Measurements from ENCODE around the gene PET100.
A peak's percentile ranks its signal among the peaks of the same experiment; 100 is the strongest.

PET100 gene

DNA sequence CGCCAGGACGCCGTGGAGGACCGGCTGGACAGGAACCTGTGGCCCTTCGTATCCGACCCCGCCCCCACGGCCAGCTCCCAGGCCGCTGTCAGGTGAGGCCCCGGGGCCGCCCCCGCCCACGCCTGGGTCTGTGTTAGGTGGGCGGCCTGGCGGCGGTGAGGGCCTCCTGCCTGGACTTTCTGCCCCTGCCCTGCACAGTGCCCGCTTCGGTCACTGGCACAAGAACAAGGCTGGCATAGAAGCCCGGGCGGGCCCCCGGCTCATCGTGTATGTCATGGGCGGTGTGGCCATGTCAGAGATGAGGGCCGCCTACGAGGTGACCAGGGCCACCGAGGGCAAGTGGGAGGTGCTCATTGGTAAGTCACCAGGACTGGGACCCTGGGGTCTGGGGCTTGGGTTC, 17.6 kb downstream of the PET100 start:
- TF ChIP-seq, protein P1, sequence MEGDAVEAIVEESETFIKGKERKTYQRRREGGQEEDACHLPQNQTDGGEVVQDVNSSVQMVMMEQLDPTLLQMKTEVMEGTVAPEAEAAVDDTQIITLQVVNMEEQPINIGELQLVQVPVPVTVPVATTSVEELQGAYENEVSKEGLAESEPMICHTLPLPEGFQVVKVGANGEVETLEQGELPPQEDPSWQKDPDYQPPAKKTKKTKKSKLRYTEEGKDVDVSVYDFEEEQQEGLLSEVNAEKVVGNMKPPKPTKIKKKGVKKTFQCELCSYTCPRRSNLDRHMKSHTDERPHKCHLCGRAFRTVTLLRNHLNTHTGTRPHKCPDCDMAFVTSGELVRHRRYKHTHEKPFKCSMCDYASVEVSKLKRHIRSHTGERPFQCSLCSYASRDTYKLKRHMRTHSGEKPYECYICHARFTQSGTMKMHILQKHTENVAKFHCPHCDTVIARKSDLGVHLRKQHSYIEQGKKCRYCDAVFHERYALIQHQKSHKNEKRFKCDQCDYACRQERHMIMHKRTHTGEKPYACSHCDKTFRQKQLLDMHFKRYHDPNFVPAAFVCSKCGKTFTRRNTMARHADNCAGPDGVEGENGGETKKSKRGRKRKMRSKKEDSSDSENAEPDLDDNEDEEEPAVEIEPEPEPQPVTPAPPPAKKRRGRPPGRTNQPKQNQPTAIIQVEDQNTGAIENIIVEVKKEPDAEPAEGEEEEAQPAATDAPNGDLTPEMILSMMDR (IDR thresholded peaks at IDR 0.05; ENCODE audit: low read depth, low read length, missing control alignments) = no peak
- Histone ChIP-seq H3K27ac (no peak overlapping the region), H3K27me3 (replicated peaks) (no peaks in the 10 kb centered on the region), H3K36me3 (replicated peaks) (no peaks in the 10 kb centered on the region), H3K4me3 (ENCODE audit: low read depth, low read length) (no peak overlapping the region)
- no peak for DNase-seq
- in situ Hi-C loops (cut with HindIII; ENCODE audit: low pct_ligation_motif_present, low sequenced_read_pairs) = no loop called here

DNA sequence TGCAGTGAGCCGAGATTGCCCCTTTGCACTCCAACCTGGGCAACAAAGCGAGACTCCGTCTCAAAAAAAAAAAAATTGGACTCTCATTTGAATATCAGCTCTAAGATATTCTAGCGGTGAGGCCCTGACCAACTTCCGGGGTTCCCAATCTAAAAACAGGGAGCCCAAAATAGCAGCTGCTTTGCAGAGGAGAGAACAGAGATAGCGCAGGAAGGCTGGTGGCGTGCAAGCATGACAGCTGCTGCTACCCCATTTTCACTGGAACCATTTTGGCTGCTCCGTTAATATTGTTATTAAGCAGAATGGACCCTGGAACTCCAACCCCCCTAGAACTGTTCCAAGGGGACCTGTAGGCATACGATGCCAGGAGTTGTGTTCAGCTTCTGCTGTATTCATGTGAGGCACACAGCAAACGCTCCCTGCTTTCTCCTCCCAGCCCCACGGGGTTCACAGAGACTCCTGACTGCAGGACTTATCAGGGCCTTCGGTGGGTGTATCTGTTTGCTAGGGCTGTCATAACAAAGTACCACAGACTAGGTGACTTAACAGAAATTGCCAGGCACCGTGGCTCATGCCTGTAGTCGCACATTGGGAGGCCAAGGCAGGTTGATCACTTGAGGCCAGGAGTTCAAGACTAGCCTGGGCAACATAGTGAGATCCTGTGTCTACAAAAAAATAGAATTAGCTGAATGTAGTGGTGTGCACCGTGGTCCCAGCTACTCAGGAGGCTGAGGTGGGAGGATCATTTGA, 18.8 kb downstream of the PET100 start:
- TF ChIP-seq, protein P1 (IDR thresholded peaks at IDR 0.05; ENCODE audit: low read depth, low read length, missing control alignments) = no peak
- DNase-seq = no peak
- no peak overlapping the region for H3K4me3 ChIP-seq (ENCODE audit: low read depth, low read length)
- H3K27ac ChIP-seq = no peak overlapping the region
- no peaks in the 10 kb centered on the region for H3K36me3 ChIP-seq (replicated peaks)
- in situ Hi-C loops (cut with HindIII; ENCODE audit: low pct_ligation_motif_present, low sequenced_read_pairs) = no loop called here
- no peaks in the 10 kb centered on the region for H3K27me3 ChIP-seq (replicated peaks)

DNA sequence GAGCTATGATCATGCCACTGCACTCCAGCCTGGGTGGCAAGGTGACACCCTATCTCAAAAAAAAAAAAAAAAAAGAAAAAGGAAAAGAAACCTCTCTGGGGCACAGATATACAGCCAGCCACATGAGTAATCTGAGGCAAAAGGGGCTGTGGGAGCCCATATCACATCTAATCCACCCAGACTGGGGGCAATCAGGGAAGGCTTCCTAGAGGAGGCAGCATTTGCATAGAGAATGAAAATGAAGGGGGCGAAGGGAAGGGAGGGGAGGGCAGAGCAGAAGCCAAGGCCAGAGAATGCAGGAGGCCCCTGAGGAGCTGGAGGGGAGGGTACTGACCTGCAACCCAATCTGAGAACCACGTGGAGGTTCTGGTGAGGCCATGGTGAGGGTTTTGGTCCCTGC, 20.6 kb downstream of the PET100 start:
- no peak overlapping the region for H3K27ac ChIP-seq

DNA sequence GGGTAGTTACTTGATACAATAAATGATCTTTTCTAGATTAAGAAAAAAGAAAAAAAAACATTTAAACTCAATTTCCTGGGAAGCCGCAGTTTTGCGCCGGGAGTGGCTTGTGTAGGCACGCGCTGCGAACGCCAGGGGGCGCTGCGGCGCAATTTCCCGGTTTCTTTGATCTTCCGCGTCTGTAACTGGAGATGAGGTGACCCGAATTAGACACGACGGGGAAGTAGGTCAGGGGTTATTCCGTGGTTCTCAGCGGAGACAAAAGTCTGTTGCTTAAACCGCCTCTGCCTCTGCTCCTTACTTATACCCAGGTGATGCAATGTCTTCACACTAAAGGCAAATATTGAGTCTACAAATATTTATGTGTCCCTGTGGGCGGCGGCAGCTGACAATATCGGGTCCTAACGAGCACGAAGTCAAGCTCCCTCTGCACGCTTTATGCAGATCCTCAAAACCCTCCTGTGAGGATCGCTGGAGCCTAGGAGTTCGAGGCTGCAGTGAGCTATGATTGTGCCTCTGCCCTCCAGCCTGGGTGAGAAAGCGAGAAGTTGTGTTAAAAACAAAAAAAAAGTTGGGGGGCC, 22.6 kb downstream of the PET100 start:
- DNase-seq = peak; percentile 56
- no peaks in the 10 kb centered on the region for H3K36me3 ChIP-seq (replicated peaks)
- H3K27me3 ChIP-seq (replicated peaks) = no peaks in the 10 kb centered on the region
- H3K27ac ChIP-seq = no peak overlapping the region
- H3K4me3 ChIP-seq (ENCODE audit: low read depth, low read length) = peak overlapping the region; percentile 20
- TF ChIP-seq, protein P1 (IDR thresholded peaks at IDR 0.05; ENCODE audit: low read depth, low read length, missing control alignments) = peak; percentile 98
- in situ Hi-C loops (cut with HindIII; ENCODE audit: low pct_ligation_motif_present, low sequenced_read_pairs) = no loop called here

More for the DNA sequence above, 20.6 kb downstream of the PET100 start:
- TF ChIP-seq, protein P1 (IDR thresholded peaks at IDR 0.05; ENCODE audit: low read depth, low read length, missing control alignments) = no peak
- Histone ChIP-seq H3K4me3 (ENCODE audit: low read depth, low read length) (no peak overlapping the region), H3K27me3 (replicated peaks) (no peaks in the 10 kb centered on the region), H3K36me3 (replicated peaks) (no peaks in the 10 kb centered on the region)
- in situ Hi-C loops (cut with HindIII; ENCODE audit: low pct_ligation_motif_present, low sequenced_read_pairs) = no loop called here
- no peak for DNase-seq

DNA sequence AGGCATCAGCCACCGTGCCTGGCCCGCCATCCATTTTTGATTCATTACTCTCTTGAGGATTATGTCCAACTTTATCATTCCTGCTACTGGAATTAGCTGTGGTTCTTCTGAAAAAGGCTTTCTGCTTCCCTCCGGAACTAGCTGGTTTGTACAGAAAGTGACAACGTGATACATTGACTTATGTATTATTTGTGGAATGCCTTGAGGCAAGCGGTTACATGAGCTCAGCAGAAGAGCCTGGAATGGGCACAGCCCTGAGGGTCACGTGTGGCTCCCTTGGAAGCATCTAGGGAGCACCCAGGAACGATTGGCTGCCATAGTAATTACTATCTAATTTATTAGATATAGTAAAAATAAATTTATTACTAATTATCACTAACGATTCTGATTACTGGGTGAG, 24.8 kb downstream of the PET100 start:
- H3K4me3 ChIP-seq (ENCODE audit: low read depth, low read length) = no peak overlapping the region
- in situ Hi-C loops (cut with HindIII; ENCODE audit: low pct_ligation_motif_present, low sequenced_read_pairs) = no loop called here
- no peak for DNase-seq
- no peaks in the 10 kb centered on the region for H3K36me3 ChIP-seq (replicated peaks)
- H3K27me3 ChIP-seq (replicated peaks) = no peaks in the 10 kb centered on the region
- TF ChIP-seq, protein P1 (IDR thresholded peaks at IDR 0.05; ENCODE audit: low read depth, low read length, missing control alignments) = no peak
- no peak overlapping the region for H3K27ac ChIP-seq
